HEK293 (cell line): ENCODE results near the gene IST1.

Experiments
- CTCF ChIP-seq: fragments of 450-650 bp; formaldehyde crosslinking; IDR thresholded peaks from 2 replicates; pipeline ENCODE4 v1.5.1; 2016; ENCODE audit warnings: missing biosample characterization, missing genetic modification characterization
- PBX3 ChIP-seq: sonication (generic); formaldehyde crosslinking; IDR thresholded peaks from 2 replicates; pipeline ENCODE4 v1.8.1; 2022; ENCODE audit warnings: mild to moderate bottlenecking, moderate library complexity, missing genetic modification reagents
- REST ChIP-seq: fragments of 450-650 bp; formaldehyde crosslinking; IDR thresholded peaks from 2 replicates; pipeline ENCODE4 v1.5.1; 2016; ENCODE audit warnings: missing biosample characterization, missing genetic modification characterization
- SP2 ChIP-seq: fragments of 450-650 bp; formaldehyde crosslinking; IDR thresholded peaks from 2 replicates; pipeline ENCODE4 v1.5.1; 2016; ENCODE audit warnings: missing biosample characterization, missing genetic modification characterization
- TRIM28 ChIP-seq: IDR thresholded peaks from 2 replicates; pipeline ENCODE4 v1.6.1; 2011; ENCODE audit warnings: low read length, control low read depth, borderline replicate concordance
- ZBTB8A ChIP-seq: fragments of 450-650 bp; formaldehyde crosslinking; IDR thresholded peaks from 2 replicates; pipeline ENCODE4 v1.5.1; 2016; ENCODE audit warnings: missing biosample characterization, missing genetic modification characterization
- ZNF394 ChIP-seq: fragments of 450-650 bp; formaldehyde crosslinking; IDR thresholded peaks from 2 replicates; pipeline ENCODE4 v1.5.1; 2016; ENCODE audit warnings: missing biosample characterization, missing genetic modification characterization, mild to moderate bottlenecking, moderate library complexity, borderline replicate concordance

GRCh38 chr16:71847096-71847495 is 48.2 kb upstream of the IST1 start:
- TF ChIP-seq CTCF (no peak), SP2 (tag by site-specific recombination) (no peak), ZBTB8A (tag by site-specific recombination) (no peak), ZNF394 (tag by site-specific recombination) (no peak), PBX3 (no peak), REST (no peak), TRIM28 (no peak)
